Neural progenitor cell (in vitro differentiated cells): ENCODE data around the gene STK32A. TPM values are rescaled to one million over a fixed set of nuclear protein-coding genes. Genes with fewer than 3 reads are reported as not detected.

Experiments
- DNase-seq: peaks from one replicate; pipeline ENCODE4 v3.0.0-alpha.2; 2016; ENCODE audit warnings: low spot score
- H2AFZ ChIP-seq: fragments of 200-600 bp; sonication (generic); replicated peaks from 2 replicates; pipeline ENCODE4 v1.6.1; 2016; ENCODE audit warnings: antibody characterized with exemption
- H3F3A ChIP-seq: fragments of 200-600 bp; sonication (generic); 2 replicates; pipeline ENCODE4 v1.6.1; 2016; ENCODE audit warnings: antibody characterized with exemption, low read depth
- H3K27ac ChIP-seq: fragments of 200-600 bp; sonication (generic); 2 replicates; pipeline ENCODE4 v1.5.1; 2016; ENCODE audit warnings: mild to moderate bottlenecking
- H3K27me3 ChIP-seq: fragments of 200-600 bp; sonication (generic); 2 replicates; pipeline ENCODE4 v1.6.1; 2016; ENCODE audit warnings: mild to moderate bottlenecking, moderate library complexity
- H3K36me3 ChIP-seq: fragments of 200-600 bp; sonication (generic); 2 replicates; pipeline ENCODE4 v1.5.1; 2016
- H3K4me1 ChIP-seq: fragments of 200-600 bp; sonication (generic); 2 replicates; pipeline ENCODE4 v1.6.1; 2016; ENCODE audit warnings: mixed run types
- H3K4me2 ChIP-seq: fragments of 200-600 bp; sonication (generic); 2 replicates; pipeline ENCODE4 v1.6.1; 2016
- H3K4me3 ChIP-seq: fragments of 200-600 bp; sonication (generic); 2 replicates; pipeline ENCODE4 v1.5.1; 2016
- H3K79me2 ChIP-seq: fragments of 200-600 bp; sonication (generic); 2 replicates; pipeline ENCODE4 v1.6.1; 2016; ENCODE audit warnings: low read depth
- H3K9ac ChIP-seq: fragments of 200-600 bp; sonication (generic); 2 replicates; pipeline ENCODE4 v1.6.1; 2016
- H3K9me3 ChIP-seq: fragments of 200-600 bp; sonication (generic); 2 replicates; pipeline ENCODE4 v1.5.1; 2016; ENCODE audit warnings: low read depth
- H4K20me1 ChIP-seq: fragments of 200-600 bp; sonication (generic); 2 replicates; pipeline ENCODE4 v1.6.1; 2016; ENCODE audit warnings: low read depth
- H3K27ac Mint-ChIP-seq: 3 replicates; pipeline ENCODE4 v1.8.0; 2021; ENCODE audit warnings: mixed read lengths
- H3K27me3 Mint-ChIP-seq: 2 replicates; pipeline ENCODE4 v1.8.0; 2022; ENCODE audit warnings: low read depth, mild to moderate bottlenecking, inconsistent platforms, moderate library complexity, mixed read lengths; ENCODE audit not compliant: insufficient read depth
- H3K36me3 Mint-ChIP-seq: 3 replicates; pipeline ENCODE4 v1.8.0; 2021; ENCODE audit warnings: mixed read lengths
- H3K4me1 Mint-ChIP-seq: 3 replicates; pipeline ENCODE4 v1.8.0; 2021; ENCODE audit warnings: mixed read lengths
- H3K4me3 Mint-ChIP-seq: 3 replicates; pipeline ENCODE4 v1.8.0; 2021; ENCODE audit warnings: mild to moderate bottlenecking, moderate library complexity, mixed read lengths
- H3K9me3 Mint-ChIP-seq: 3 replicates; pipeline ENCODE4 v1.8.0; 2020; ENCODE audit warnings: mixed read lengths
- EZH2 ChIP-seq: fragments of 200-600 bp; sonication (generic); IDR thresholded peaks from 2 replicates; pipeline ENCODE4 v1.6.1; 2017; ENCODE audit warnings: antibody characterized with exemption, mild to moderate bottlenecking, moderate library complexity
- EZH2phosphoT487 ChIP-seq: fragments of 200-600 bp; sonication (generic); IDR thresholded peaks from 2 replicates; pipeline ENCODE4 v1.6.1; 2017; ENCODE audit warnings: antibody characterized with exemption
- total RNA-seq: library from RNA; depleted of rRNA; stranded (reverse); fragments of >200 nt; gene quantifications from 2 replicates; pipeline ENCODE4 v1.2.3, GENCODE V29; 2015; ENCODE audit warnings: low replicate concordance
- TF ChIP-seq, protein P1 (sequence below): fragments of 200-600 bp; sonication (generic); IDR thresholded peaks from 2 replicates; pipeline ENCODE4 v1.5.1; 2017; ENCODE audit warnings: antibody characterized with exemption, mild to moderate bottlenecking

The STK32A gene
- total RNA-seq, 1 donor from 2014 or later, result 16.7 TPM

DNA sequence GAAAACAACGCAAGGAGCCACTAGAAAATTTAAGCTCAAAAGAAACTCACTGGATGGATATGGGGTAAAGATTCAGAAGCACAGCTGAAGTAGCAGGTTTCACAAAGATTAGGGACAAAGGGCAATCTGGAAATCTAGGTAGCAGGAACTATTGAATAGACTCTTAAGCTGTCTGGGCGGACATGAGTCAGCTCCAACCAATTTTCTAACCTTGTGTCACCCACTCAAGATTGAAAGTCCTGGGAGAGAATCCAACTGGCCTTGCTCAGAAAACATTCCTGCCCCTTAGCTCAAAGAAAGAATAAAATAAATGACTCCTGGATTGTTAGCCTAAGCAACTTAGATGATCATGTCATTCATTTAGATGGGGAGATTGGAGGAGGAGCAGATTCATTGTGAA, 69.2 kb downstream of the STK32A start:
- Histone ChIP-seq H3K27me3 (no peaks in the 10 kb centered on the region), H3K27ac (no peak overlapping the region), H4K20me1 (no peaks in the 10 kb centered on the region), H3K79me2 (no peaks in the 10 kb centered on the region), H3K9me3 (no peaks in the 10 kb centered on the region), H3K9ac (no peak overlapping the region), H3F3A (no peaks in the 10 kb centered on the region), H3K4me1 (no peaks in the 10 kb centered on the region), H3K36me3 (no peaks in the 10 kb centered on the region), H3K4me3 (no peak overlapping the region), H2AFZ (no peak overlapping the region), H3K4me2 (no peak overlapping the region)
- Mint-ChIP-seq H3K36me3 (no peaks in the 10 kb centered on the region), H3K4me1 (no peaks in the 10 kb centered on the region), H3K27me3 (peaks cover 2% of the 10 kb centered on the region), H3K27ac (no peak overlapping the region), H3K4me3 (no peak overlapping the region), H3K9me3 (no peaks in the 10 kb centered on the region)
- no peak for DNase-seq
- TF ChIP-seq EZH2phosphoT487, result no peak
- no peak for TF ChIP-seq EZH2
- TF ChIP-seq, protein P1, sequence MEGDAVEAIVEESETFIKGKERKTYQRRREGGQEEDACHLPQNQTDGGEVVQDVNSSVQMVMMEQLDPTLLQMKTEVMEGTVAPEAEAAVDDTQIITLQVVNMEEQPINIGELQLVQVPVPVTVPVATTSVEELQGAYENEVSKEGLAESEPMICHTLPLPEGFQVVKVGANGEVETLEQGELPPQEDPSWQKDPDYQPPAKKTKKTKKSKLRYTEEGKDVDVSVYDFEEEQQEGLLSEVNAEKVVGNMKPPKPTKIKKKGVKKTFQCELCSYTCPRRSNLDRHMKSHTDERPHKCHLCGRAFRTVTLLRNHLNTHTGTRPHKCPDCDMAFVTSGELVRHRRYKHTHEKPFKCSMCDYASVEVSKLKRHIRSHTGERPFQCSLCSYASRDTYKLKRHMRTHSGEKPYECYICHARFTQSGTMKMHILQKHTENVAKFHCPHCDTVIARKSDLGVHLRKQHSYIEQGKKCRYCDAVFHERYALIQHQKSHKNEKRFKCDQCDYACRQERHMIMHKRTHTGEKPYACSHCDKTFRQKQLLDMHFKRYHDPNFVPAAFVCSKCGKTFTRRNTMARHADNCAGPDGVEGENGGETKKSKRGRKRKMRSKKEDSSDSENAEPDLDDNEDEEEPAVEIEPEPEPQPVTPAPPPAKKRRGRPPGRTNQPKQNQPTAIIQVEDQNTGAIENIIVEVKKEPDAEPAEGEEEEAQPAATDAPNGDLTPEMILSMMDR, result no peak

DNA sequence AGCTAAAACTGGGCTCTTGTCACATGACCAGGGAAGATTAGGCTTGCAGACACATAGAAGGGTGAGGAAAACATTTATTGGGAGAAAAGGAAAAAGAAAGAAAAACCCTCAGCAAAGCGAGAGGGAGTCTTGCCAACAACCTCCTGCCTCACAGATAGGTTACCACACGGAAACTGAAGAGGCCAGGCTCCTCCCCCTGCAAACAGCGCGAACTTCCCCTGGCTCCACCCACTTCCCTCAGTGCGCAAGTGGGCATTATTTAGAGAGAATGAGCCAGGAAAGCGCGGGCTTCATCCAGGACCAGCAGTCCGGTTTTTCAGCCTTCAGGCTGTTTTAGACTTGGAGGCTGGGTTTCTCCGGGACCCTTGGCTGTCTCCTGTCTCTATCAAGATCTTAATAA, 70.3 kb downstream of the STK32A start:
- H3K27me3 ChIP-seq, result no peaks in the 10 kb centered on the region
- H3K36me3 ChIP-seq, result no peaks in the 10 kb centered on the region
- no peaks in the 10 kb centered on the region for H3K4me1 ChIP-seq
- TF ChIP-seq, protein P1, result no peak
- TF ChIP-seq EZH2 (no peak), EZH2phosphoT487 (no peak)
- Mint-ChIP-seq H3K4me3 (no peak overlapping the region), H3K9me3 (no peaks in the 10 kb centered on the region), H3K27me3 (peaks cover 2% of the 10 kb centered on the region), H3K36me3 (no peaks in the 10 kb centered on the region), H3K27ac (no peak overlapping the region), H3K4me1 (no peaks in the 10 kb centered on the region)
- no peak for DNase-seq
- H3K9ac ChIP-seq, result no peak overlapping the region
- H3K79me2 ChIP-seq, result no peaks in the 10 kb centered on the region
- no peaks in the 10 kb centered on the region for H3F3A ChIP-seq
- H3K27ac ChIP-seq, result no peak overlapping the region
- H3K4me3 ChIP-seq, result no peak overlapping the region
- no peak overlapping the region for H3K4me2 ChIP-seq
- H2AFZ ChIP-seq, result no peak overlapping the region
- H4K20me1 ChIP-seq, result no peaks in the 10 kb centered on the region
- H3K9me3 ChIP-seq, result no peaks in the 10 kb centered on the region

DNA sequence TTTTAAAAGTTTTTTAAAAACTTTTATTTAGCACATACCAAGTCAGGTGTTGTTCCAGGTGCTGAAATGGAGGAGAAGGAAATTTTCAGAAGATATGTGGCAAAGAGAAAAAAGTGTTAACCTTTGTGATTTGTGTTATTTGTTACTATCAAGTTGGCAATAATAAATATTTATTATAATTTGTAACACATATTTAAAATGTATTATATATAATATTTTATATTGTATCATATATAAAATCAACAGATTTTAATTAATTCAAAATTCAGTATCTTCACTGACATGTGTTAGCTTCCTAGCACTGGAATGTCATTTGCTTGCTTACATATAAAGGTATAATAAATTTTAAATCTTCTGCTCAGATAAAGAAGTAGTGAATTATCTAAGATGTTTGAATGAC, 71.5 kb downstream of the STK32A start:
- no peak overlapping the region for H3K4me3 Mint-ChIP-seq
- no peaks in the 10 kb centered on the region for H3K36me3 ChIP-seq
- H3K9ac ChIP-seq, result no peak overlapping the region
- peaks cover 2% of the 10 kb centered on the region for H3K27me3 Mint-ChIP-seq
- no peaks in the 10 kb centered on the region for H3K4me1 Mint-ChIP-seq
- no peaks in the 10 kb centered on the region for H3K79me2 ChIP-seq
- TF ChIP-seq EZH2phosphoT487 (no peak), EZH2 (no peak)
- TF ChIP-seq, protein P1, result no peak
- no peaks in the 10 kb centered on the region for H3K4me1 ChIP-seq
- no peak overlapping the region for H3K4me2 ChIP-seq
- H3K27me3 ChIP-seq, result no peaks in the 10 kb centered on the region
- no peaks in the 10 kb centered on the region for H4K20me1 ChIP-seq
- no peak overlapping the region for H3K4me3 ChIP-seq
- H3K9me3 ChIP-seq, result no peaks in the 10 kb centered on the region
- no peak overlapping the region for H3K27ac ChIP-seq
- H3F3A ChIP-seq, result no peaks in the 10 kb centered on the region
- DNase-seq, result no peak
- no peaks in the 10 kb centered on the region for H3K36me3 Mint-ChIP-seq
- no peak overlapping the region for H3K27ac Mint-ChIP-seq
- H3K9me3 Mint-ChIP-seq, result no peaks in the 10 kb centered on the region
- no peak overlapping the region for H2AFZ ChIP-seq
